Stimulated activated CD8-positive, alpha-beta memory T cell treated with anti-CD3 and anti-CD28 coated beads, Interleukin-4, amount 100 ng/mL, for 48 hours (primary cell): Measurements from ENCODE around the gene NUMBL.
A peak's percentile ranks its signal among the peaks of the same experiment; 100 is the strongest.

Source experiments
- DNase-seq: peaks from one replicate; pipeline ENCODE4 v3.0.0-alpha.2; 2020

NUMBL gene

DNA sequence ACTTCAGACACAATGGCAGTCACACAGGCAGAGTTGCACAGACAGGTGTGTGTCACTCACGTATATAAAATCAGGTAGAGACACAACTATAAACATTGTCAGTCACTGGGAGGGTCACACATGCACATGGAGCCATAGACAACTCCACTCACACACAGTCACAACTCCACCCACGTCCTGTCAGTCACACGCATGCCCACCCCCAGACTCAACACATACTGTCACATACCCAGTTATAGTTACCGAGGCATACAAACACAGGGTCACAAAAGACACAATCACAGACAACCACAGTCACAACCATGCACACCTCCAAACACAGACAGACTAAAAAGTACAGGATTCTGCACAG is 1.5 kb downstream of the NUMBL start:
- DNase-seq = no peak

DNA sequence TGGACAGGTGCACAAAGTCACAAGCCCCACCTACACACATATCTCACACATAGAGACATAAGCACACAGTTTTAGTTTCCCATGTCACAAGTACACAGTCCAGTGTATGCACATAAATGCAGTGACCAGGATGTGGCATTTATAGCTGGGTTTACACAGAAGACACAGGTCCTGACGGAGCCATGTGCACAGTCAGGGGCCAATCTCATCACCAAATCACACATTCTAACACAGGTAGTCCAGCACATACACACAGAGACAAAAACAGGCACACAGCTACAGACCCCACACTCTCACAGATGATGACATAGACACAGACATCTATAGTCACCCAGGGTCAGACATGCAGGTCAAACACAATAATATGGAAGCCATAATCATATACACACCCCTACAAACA is 2.1 kb downstream of the NUMBL start:
- DNase-seq = no peak

DNA sequence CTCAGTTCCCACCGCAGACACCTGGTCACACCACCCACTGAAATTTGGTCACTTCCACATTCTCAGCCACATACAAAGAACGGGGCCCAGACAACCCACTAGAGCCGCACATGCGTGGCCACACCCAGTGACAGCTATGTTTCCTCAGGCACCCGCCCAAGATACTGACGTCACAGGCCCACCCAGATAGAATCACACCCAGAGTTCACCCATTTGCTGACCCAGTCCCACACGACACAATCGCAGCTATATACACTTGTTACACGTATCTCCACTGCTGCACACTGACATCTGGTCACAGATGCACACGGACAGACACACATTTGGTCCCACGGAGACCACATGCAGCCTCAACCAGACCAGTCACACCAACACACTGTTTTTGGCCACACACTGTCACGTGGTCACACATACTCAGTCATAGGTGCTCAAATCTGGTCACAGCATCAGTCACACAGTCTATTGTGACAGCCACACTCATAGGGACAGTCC is 2.9 kb downstream of the NUMBL start:
- no peak for DNase-seq

DNA sequence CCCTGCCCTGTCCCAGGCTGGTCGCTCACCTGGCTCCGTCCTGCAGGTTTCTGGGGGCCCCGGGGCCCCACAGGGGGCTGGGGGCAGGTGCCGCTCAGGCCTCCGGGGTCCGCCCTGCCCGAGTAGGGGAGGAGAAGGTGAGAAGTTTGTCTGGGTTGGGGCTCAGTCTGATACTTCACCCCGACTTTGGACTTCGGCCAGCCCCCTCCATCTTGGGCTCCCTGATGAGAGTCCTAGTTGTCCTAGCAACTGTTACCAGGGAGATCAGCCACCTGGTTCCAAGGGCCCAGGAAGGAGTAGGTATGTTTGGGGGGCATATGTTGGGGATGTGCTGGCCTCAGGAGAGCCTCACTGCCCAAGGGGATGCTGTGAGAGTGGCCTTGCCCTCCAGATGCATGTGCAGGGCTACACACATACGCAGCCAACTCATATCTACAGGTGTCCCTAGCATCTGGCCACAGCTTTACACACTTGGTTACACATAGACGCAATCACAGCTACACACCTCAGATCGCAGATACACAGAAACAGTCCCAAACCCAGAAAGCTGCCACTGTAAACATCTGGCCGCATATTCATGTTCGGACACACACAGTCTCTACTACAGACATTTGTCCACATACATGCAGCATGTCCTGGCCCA is 3.4 kb downstream of the NUMBL start:
- no peak for DNase-seq

DNA sequence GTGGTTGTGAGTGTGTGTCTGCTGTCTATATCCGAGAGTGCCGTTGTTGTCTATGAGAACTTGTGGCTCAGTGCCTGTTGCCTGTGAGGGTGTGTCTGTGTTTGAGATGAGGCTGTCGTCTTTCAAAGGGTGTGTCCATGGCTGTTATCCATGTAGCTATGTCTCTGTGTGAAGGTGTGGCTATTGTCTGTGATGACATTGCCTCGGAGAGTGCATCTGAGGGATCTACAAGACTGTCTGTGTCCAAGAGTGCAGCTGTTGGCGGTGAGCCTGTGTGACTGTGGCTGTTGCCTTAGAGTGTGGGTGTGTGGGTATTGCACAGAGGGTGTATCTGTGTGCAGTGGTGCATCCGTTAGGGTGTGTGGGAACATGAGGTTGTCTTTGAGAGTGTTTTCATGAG is 4.9 kb downstream of the NUMBL start:
- no peak for DNase-seq

DNA sequence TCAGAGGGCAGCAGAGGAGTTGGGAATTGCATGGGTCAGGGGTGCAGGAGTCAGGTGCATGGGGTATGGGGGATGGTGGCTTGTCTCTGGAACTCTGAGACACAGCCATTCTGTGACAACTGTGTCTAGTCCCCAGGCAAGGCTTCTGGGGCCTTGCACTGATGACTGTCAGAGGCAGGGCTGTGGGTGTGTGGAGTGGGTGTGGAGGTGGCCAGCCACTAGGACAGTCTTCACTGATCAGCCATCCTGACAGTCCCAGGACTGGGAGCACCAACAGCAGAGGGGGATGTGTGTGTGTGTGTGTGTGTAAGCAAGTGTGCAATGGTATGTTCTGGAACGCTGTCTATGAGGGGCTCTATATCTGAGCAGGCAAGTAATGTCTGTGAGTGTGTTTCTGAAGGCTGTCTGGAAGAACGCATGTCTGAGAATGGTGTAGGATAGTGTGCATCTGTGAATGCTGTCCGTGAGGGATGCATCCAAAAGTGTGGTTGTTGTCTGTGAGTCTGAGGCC is 5.4 kb downstream of the NUMBL start:
- DNase-seq = no peak

DNA sequence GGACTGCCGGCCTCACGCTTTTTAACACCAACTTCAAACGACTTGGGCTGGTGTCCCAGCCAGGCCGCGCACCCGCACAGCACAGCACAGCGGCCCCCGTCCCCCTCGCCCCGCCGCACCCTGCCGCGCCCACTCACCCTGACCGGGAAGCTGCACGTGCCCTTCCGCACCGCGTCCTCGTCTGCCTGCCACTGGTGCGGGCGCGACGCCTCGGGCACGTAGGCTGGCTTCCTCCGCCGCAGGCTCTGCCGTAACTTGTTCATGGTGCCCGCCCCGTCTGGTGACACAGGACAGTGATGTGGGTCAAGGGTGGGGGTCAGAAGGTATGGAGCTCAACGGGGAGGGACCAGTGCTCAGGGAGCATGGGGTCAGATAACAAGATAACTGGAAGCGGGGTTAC is 6.2 kb downstream of the NUMBL start:
- no peak for DNase-seq

DNA sequence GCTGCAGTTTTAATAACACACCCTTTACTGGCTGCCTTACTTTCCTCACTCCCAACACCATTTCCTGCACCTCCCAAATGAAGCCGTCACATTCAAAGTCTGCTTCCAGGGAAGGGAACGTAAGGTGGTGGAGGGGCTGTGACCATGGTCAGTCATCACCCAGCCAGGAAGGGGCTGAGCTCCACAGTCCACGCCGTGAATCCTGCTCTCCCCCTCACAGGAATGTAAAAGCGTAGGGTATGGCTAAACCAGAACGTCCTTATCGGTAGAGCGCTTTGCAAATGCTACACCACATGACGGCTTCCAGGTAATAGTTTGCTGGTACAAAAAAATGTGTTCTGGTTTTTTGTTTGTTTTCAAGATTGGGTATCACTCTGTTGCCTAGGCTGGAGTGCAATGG is 7.0 kb downstream of the NUMBL start:
- DNase-seq = no peak

DNA sequence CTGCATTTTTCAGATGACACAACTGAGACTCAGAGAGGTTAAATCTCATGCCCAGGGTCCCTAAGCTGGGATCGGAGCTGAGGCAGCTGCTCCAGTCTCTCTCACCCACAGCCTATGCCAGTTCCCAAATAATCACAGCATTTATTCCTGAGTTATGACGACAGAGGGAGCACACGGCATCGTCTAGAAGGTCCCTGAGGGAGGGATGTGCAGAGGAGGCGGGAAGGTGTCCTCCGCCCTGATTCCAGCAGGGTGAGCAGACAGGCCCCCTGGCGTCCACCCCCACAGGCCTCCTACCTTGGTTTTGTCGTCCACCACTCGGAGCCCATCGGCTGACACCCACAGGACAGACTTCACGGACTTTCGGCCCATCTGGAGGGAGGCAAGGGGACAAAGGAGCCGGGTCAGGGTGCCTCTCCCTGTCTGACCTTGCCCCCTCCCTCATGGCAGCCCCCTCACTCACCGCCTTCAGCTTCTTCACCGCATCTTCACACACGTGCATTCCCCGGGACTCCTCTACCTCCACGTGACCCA is 8.0 kb downstream of the NUMBL start:
- DNase-seq = no peak

DNA sequence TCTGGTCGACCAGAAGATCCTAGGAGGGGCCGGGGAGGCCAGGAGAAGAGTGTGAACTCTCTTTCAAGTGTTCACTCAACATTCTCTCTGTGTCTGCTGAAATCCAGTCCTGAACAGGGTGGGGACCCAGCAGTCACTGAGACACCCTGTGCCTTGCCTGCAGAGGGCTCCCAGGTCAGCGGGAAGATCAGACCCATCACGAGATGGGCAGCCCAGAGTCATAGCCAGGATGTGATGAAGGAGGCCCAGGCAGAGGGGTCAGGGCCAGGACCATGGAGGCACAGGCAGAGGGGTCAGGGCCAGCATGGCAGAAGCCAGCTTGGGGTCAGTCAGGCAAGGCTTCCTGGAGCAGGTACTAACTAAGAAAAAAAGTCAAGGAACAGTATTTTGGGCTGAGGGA is 9.4 kb downstream of the NUMBL start:
- no peak for DNase-seq

DNA sequence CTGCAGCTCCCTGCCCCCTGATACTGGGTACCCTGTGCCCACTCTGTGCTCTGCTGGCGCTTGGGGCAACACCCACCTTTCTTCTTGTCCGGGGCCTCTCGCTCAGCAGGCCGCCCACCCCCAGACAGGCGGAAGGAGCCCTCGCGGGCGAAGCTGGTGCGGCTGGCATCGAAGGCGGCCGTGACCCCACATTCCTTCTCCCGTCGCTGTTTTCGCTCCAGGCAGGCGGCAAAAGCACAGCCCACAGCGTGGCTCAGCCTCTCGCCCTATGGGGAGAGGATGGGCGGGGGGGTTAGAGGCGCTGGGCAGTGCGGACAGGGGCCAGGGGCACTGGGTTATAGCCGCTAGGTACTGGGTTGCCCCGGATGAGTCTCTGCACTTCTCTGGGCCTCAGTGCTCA is 13.3 kb downstream of the NUMBL start:
- no peak for DNase-seq

DNA sequence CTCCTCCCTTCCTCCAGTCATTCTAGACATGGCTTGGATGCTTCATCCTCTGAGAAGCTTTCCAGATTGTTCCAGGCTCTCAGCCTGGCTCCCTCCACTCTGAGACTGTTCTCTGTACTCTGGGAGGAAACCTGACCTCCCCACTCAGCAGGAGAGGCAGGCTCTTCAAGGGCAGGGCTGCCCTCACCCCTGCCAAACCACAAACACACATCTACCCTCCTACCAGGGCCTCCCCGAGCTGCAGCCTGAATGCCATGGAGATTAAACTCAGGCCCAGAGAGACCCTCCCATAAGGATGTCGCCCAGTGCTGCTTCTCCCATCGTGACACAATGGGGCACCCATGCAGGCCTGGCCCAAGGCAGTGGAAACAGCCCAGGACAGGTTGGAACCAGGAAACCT is 16.2 kb downstream of the NUMBL start:
- DNase-seq = no peak

DNA sequence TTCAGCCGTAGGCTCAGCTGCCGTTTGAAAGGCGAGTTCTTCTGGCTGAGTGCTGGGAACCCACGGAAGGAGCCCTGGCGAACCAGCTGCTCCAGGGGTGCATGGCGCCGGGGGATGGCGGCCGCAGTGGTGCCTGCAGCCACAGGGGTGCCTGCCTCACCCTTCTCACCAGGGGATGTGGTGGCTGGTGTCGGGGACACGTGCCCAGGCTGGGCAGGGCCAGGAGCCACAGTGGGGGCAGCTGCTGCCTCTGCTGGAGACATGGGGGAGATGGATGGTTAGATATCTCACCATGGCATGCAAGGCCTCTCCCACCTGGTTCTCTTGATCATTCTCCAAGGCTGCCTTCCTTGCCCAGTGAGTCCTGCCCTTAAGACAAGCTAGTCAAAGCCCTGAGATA is 17.1 kb downstream of the NUMBL start:
- DNase-seq = no peak

DNA sequence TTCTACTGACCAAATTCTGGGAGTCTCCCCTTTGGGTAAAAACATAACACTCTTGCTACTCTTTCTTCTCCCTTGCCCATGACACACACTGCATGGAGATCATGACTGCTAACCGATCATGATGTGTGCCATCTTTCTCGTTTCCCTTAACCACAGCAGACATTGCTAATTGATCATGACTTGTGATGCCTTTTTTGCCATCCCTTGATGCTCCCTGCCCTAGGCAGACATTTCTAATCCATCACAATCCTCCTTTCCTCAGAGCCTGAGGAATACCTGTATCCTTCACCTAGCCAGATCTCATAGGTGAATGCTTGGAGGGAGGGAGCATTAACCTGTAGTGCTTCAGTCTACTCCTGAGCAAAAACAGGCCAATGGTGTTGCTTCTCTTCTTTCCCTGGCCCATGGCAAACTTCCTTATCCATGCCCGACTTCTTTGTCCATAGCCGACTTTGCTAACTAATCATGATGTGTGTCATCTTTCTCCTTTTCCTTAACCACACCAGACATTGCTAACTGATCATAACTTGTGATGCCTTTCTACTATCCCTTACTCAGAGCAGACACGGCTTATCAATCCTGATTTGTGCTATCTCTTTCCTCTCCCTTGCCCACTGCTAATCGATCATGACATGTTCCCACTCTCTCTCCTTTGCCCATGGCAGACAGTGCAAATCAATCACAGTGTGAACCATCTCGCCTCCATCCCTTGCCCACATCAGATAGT is 17.7 kb downstream of the NUMBL start:
- DNase-seq = no peak

DNA sequence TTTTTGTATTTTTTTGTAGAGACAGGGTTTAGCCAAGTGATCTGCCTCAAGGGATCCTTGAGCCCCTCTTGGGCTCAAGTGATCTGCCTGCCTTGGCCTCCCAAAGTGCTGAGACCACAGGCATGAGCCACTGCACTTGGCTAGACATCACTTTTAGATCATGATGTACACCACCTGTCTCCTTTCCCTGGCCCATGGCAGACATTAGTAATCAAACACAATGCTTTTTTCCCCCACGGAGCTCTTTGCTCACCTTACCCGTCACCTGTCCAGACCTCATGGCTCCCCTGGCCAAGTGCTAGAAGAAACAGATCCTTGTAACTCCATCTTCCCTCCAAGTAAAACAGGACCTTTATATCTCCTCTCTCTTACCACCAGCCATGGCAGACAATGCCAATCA is 18.4 kb downstream of the NUMBL start:
- no peak for DNase-seq

DNA sequence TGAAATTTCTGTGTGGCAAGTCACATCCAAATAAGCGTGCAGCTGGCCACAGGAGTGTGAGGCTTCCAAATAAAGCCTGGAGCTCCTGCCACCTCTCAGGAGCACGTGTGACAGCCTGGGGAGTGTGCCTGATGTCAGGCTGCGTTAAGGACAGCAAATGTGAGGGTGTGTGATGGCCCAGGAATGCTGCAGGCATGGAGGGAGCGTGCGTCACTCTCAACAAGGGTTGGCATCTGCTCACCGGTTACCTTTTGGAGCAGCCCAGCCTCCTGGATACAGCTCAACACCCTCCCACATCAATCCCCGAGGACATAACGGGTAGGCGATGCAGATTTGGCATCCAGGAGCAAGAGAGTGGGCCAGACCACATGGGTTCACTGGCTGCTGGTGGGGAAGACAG is 19.0 kb downstream of the NUMBL start:
- DNase-seq = no peak

DNA sequence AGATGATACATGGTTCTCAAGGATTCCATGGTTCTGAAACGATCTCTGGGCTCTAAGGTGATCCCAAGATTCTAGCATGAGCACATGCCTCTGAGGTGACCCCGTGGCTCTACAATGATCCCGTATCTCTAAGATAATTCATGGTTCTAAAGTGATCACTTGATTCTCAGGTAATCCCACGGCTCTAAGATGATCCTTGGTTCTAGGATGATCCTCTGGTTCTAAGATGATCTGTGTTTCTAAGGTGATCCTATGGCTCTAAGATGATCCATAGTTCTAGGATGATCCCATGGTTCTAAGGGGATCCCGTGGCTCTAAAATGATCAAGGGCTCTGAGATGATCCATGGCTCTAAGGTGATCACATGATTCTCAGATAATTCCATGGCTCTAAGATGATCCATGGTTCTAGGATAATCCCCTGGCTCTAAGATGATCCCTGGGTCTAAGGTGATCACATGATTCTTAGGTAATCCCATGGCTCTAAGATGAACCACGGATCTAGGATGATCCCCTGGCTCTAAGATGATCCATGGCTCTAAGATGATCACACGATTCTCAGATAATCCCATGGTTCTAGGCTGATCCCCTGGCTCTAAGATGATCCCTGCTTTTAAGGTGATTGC is 21.3 kb downstream of the NUMBL start:
- DNase-seq = no peak

DNA sequence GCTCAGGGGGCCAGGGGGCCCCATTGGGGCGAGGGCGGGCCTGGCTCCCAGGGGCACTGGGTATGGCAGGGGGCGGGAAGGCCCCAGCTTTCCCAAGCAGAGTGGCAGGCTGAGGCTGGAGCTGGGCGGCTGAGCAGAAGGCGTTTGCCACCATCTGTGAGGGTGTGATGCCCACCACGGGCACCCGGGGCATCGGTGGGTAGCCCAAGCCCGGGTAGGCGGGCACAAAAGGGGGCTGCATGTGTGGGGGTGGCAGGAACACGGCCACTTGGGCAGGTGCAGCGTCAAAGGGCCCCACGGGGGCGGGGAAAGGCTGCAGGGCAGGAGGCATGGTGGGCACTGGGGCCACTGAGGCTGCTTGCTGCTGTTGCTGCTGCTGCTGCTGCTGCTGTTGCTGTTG is 22.8 kb downstream of the NUMBL start:
- DNase-seq = no peak

DNA sequence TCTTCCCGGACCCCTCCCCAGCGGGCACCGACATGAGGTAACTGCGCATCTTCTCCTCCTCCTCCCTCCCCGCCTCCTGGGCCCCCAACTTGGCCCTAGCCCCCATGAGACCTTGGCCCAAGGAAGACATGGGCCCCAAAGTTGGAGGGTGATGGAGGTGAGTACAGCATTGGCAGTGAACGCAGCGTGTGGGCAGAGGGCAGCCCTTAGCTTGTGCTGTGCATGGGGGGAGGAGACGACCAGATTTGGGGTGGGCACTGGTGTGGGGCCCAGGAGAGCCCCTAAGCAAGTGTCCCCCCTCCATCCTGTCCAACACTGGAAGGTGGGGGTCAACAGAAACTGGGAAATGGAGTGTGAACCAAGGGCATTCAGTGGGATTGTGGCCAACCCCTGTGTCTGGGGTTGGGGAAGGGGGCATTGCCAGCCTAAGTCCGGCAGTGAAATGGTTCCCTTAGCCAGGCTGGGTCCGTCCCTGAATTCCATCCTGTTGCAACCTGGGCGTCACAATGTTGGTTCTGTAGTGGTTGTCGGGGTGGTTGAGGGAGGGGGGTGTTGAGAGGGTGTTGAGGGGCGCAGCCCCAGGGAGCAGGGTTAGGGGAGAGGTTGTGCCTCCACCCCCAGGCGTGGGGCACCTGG is 23.5 kb downstream of the NUMBL start:
- DNase-seq = no peak

DNA sequence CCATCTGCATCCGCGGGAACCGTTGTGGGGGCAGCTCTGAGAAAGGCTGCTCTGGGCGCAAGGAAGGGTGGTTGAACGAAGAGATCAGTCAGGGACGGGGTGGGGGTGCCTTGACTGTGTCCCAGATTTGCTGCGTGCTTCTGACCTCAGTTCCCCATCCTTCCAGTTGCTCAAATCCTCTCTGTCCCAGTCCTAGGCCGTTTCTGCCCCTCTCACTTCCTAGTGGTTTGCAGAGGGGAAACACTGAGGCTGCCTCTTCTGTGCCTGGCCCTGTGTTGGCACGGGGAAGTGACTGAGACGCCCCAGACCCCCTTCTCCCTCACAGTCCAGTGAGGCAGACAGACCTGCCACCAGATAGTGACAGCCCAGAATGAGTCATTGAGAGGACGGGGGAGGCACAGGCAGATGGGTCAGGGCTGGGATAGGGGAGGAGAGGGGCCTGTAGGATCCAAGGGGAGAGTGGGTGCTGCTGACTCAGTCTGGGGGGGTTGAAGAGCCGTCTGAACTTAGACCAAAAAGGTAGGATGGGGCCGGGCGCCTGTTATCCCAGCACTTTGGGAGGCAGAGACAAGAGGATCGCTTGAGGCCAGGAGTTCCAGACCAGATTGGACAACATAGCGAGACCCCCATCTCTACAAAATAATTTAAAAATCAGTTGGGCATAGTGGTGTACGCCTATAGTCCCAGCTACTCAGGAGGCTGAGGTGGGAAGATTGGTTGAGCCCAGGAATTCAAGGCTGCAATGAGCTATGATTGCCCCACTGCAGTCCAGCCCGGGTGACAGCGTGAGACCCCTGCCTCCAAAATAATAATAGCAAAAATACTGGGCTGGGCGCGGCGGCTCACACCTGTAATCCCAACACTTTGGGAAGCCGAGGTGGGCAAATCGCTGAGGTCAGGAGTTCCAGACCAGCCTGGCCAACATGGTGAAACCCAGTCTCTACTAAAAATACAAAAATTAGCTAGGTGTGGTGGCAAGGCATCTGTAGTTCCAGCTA is 26.5 kb downstream of the NUMBL start:
- peak; percentile 44 for DNase-seq

DNA sequence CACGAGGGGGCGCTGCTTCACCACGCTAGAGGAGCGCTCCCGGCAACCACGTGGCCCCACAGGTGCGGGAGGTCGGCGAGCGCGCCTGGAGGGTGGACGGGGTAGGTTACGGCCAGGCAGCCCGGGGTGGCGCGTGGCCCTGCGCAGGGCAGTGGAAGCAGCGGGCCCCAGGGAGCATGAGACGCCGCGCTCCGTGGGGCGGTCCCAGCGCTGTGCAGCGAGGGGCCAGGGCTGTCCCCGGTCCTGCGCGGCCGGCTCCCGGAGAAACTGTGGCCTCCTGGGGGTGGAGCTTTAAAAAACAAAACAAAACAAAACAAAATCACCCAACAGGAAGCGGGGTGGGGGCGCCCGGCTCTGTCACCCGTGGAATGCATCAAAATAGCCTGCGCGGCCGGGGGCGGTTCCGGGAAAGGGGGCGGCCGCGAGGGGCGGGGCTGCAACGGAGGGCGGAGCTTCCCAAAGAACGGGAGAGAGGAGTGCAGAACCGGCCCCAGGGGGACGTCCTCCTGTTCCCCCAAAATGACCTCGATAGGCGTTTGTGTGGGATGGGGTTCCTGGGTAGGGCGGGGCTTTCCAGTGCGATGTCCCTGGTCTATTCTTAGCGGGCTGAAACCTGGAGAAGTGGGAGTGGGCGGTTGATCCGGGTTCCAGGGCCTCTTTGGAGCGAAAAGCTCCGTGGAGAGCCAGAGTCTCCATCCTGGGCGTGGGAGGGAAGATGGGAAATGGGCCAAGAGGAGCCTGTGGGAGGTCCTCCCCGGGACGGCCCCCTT is 27.3 kb downstream of the NUMBL start:
- peak; percentile 97 for DNase-seq
